ENCODE data around the gene HOXB1. TPM values are rescaled to one million over a fixed set of nuclear protein-coding genes. Genes with fewer than 3 reads are reported as not detected.

The HOXB1 gene
- total RNA-seq, 3 donors from 2014 or later = not detected

GRCh38 chr17:48544349-48545021 is 13.7 kb upstream of the HOXB1 start:
- Histone ChIP-seq H3K9me3 (no peaks in the 10 kb centered on the region), H3K4me3 (peak overlapping the region; percentile 34), H3K4me1 (ENCODE audit: low read depth) (peaks cover 15% of the 10 kb centered on the region), H3K36me3 (ENCODE audit: low read depth) (no peaks in the 10 kb centered on the region)
- no peak for TF ChIP-seq CTCF (IDR thresholded peaks at IDR 0.05)
- DNase-seq (peak; percentile 62 to 81 (median 80)), ATAC-seq (peak; percentile 22)
- intact Hi-C loops (cut with DNase I, micrococcal nuclease) = no loop called here

- no peak for TF ChIP-seq CTCF (IDR thresholded peaks at IDR 0.05)
- peaks cover 15% of the 10 kb centered on the region for H3K4me1 ChIP-seq (ENCODE audit: low read depth)
- DNase-seq (peak in 1 of 3 donors; percentile 48), ATAC-seq (peak; percentile 5)
- no peaks in the 10 kb centered on the region for H3K9me3 ChIP-seq
- intact Hi-C loops (cut with DNase I, micrococcal nuclease) = no loop called here
- H3K36me3 ChIP-seq (ENCODE audit: low read depth) = no peaks in the 10 kb centered on the region
- H3K4me3 ChIP-seq = peak overlapping the region; percentile 34
These were observed 13.1 kb upstream of the HOXB1 start for GRCh38 chr17:48543854-48544348.

DNA sequence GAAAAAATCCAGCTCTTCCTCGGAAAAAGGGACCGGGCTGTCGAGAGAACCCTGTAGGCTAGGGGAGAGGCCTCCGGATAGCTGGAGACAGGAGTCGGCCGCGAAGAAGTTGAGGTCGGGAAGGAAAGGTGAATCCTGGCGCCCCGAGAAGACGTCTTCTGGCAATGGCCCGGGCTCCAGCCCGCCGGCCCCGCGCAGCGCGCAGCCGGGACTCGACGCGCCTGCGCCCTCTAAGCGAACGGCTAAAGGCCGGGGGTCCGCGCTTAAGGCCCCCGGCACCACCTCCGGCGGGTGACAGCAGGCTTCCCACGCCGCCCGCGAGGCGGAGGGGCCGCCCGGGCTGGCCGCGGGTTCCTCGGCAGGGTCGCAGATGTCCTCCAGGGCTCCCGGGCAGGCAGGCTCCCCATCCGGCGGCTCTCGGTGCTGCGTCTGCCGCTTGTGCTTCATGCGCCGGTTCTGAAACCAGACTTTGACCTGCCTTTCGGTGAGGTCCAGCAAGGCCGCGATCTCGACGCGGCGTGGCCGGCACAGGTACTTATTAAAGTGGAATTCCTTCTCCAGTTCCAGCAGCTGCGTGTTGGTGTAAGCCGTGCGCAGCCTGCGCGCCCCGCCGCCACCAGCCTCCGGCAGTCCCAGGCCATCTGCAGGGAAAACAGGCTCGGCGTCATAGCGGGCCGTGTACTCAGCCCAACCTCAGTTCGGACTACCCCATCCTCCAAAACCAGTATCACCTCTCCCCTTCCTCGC is 12.5 kb upstream of the HOXB1 start:
- ATAC-seq (peak; percentile 74), DNase-seq (peak; percentile 47 to 73 (median 66))
- Histone ChIP-seq H3K36me3 (ENCODE audit: low read depth) (no peaks in the 10 kb centered on the region), H3K4me1 (ENCODE audit: low read depth) (peaks cover 15% of the 10 kb centered on the region), H3K9me3 (no peaks in the 10 kb centered on the region), H3K4me3 (peak overlapping the region; percentile 34)
- intact Hi-C loops (cut with DNase I, micrococcal nuclease) = no loop called here
- no peak for TF ChIP-seq CTCF (IDR thresholded peaks at IDR 0.05)

DNA sequence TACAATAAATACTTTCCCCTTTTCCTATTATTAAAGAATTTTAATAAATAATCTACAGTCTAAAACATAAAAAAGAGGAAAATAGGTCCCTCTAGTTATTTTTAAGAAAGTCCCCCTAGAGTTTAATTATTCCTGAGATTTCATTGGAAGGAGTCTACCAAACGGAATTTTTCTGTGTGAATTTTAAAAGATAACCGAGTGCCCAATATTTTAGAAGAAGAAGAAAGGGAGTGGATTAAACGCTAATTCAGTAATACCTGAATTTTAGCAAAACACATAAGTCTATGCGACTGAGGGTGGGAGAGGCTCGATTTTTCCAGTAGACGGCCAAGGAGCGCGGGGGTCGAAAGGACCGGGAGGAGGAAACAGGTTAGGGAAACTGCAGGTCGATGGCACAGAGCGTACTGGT is 11.9 kb upstream of the HOXB1 start:
- Histone ChIP-seq H3K36me3 (ENCODE audit: low read depth) (no peaks in the 10 kb centered on the region), H3K9me3 (no peaks in the 10 kb centered on the region), H3K4me3 (peak overlapping the region; percentile 34), H3K4me1 (ENCODE audit: low read depth) (peaks cover 15% of the 10 kb centered on the region)
- no peak for TF ChIP-seq CTCF (IDR thresholded peaks at IDR 0.05)
- ATAC-seq = peak; percentile 3
- DNase-seq = no peak
- intact Hi-C loops (cut with DNase I, micrococcal nuclease) = no loop called here

DNA sequence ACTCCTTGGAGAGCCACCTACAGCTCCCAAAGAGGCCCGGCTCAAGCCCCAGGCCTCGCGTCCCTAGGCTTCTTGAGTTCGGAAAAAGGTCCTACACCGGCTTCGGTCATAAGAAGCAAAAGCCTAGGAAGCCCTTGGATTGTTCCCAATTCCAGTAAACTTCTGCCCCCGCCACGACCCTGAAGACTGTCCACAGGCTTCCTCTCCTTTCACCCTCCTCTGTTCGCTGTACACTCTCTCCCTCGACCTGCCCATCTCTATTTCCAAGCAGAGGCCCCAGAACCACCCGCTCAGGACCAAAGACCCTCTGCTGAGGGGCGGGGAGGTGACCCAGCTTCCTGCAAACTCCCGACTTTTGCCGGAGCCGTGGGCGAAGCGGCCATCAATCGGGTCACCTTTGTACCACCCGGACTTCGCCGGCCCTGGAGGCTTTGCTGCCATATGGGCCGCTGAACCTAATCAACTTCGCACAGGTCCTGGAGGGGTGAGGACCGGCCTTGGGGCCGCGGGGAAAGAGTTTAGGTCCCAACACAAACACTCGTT is 11.4 kb upstream of the HOXB1 start:
- peak in 1 of 3 donors; percentile 50 for DNase-seq
- ATAC-seq = no peak
- Histone ChIP-seq H3K9me3 (no peaks in the 10 kb centered on the region), H3K4me1 (ENCODE audit: low read depth) (peaks cover 13% of the 10 kb centered on the region), H3K4me3 (peak overlapping the region; percentile 34), H3K36me3 (ENCODE audit: low read depth) (no peaks in the 10 kb centered on the region)
- TF ChIP-seq CTCF (IDR thresholded peaks at IDR 0.05) = no peak
- intact Hi-C loops (cut with DNase I, micrococcal nuclease) = no loop called here

All from mucosa of descending colon (tissue), 3 donors.